Measurements from ENCODE around the gene KDM2B.

GRCh38 chr12:121467638-121468498, 113.0 kb downstream of the KDM2B start:
- TF ChIP-seq CTCF (IDR thresholded peaks at IDR 0.05) (no peak), POLR2A (IDR thresholded peaks at IDR 0.05) (no peak), EP300 (IDR thresholded peaks at IDR 0.05) (no peak)
